Dedifferentiated amniotic fluid mesenchymal stem cell (primary cell): Measurements from ENCODE around the gene S100A7A.

Experiments
- DNase-seq: peaks from one replicate; pipeline ENCODE4 v3.0.0-alpha.2; 2016; ENCODE audit errors: extremely low spot score

S100A7A gene

DNA sequence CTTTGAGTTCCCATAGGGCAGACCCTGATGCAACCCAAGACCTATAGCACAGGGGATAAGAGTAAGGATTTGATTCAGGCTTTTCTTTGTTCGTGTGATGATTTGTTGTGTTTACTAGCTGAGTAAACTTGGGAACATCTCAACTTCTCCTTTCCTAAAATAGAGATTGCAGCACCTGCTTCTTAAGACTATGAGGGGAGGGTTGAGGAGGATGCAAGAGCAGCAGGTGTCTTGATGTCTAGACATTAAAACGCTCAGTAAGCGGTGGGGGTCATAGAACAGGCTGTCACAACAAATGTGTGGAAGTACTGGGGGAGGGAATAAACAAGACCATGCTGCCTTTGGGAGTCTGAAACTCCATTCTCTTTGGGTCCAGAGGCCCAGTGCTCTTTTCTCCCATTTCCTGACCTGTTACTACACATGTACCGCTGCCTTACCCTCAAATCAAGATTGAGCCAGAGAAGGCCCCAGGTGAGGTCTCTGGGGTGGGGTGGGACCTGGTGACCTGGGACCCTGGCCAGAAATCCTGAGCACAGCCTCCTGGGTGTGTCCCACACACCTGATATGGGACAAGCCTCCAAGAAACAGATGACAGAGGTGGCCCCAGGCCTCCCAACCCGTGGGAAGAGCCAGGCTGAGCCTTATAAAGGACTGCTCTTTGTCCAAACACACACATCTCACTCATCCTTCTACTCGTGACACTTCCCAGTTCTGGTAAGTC is at the start of gene S100A7A:
S100A7A (plus strand) TSS at position 671 of the 721 bp plus-strand sequence. CDS start 1,563 bp downstream, outside the sequence.
- DNase-seq: no peak

DNA sequence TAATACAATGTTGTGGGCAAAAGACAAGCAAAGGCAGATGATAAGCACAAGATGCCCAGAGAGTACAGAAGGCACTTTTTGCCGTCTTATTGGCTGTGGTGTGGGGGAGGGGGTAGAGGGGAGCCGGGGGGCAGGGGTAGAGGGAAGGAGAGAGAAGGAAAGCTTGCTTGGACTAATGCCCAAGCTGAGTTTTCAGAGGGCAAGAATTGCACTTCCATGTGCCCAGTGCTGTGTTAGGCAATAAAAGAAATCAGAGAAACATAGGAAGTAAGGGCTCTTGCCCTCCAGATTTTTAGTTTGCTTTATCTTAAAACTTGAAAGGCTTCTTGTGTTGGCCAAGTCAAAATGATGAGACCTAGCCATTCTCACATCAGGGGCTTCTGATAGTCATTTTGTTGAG is 49.2 kb upstream of the S100A7A start:
- DNase-seq: no peak

DNA sequence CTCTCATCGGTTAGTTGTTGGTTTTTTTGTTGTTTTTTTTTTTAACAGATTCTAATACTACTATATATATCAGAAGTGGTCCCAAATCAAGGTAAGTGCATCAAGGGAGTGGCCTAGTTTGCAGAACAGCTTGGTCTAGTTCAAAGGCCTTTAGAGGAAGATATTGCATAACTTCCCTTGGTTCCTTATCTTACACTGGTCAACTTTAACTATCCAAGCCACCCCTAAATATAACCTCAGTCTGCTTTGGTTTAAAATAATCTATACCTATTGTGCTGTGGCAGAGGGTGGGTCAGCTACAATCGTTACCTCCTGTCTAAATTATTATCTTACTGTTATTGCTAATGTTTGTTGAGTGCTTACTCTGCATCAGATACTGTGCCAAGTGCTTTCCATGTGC is 47.8 kb upstream of the S100A7A start:
- no peak for DNase-seq

DNA sequence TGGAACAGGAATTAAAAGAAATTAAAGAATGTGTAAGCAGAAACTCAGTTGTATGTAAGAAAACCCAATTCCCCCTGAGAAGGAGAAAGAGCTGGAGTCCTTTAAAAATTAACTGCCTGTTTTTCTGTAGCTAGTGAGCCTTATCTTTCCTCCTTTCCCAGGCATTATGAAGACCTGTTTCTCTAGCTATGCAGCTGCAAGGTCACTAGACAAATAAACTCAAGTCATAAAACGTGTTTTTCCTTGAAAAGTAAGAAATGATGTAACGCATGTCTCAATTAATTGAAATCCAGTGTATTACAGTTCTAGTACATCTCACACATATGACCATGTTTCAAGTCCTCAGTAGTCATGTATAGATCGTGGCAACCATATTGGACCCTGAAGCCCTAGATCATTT is 46.2 kb upstream of the S100A7A start:
- DNase-seq: no peak

GRCh38 chr1:153371231-153371630 is 45.1 kb upstream of the S100A7A start:
- no peak for DNase-seq

GRCh38 chr1:153372571-153372970 is 43.7 kb upstream of the S100A7A start:
- no peak for DNase-seq

GRCh38 chr1:153374071-153374470 is 42.2 kb upstream of the S100A7A start:
- DNase-seq: no peak

DNA sequence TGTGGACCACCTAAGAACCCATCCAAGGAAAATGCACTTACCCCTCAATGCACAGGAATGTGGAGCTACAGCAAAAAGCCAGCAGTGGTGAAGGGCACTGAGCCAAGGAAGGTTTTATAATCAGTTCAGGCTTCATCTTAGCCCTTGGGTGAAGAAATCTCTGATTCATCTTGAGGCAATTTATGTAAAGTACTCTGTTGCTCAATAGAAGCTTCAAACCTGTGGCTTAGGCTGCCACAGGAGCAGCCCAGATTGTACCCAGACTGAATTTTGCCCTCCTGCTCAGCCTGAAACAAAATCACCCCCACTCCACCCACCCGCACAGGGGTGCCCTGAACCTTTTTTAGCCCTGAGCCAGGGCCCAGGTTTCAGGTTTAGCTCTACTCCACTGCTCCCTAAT is 40.8 kb upstream of the S100A7A start, which contains the start of gene S100A12:
S100A12 (minus strand) TSS at position 111 of the 400 bp plus-strand sequence. CDS start 1,029 bp downstream, outside the sequence.
- peak; percentile 19 for DNase-seq

GRCh38 chr1:153379591-153379990 is 36.7 kb upstream of the S100A7A start:
- no peak for DNase-seq

GRCh38 chr1:153380711-153381110 is 35.6 kb upstream of the S100A7A start:
- DNase-seq: no peak

DNA sequence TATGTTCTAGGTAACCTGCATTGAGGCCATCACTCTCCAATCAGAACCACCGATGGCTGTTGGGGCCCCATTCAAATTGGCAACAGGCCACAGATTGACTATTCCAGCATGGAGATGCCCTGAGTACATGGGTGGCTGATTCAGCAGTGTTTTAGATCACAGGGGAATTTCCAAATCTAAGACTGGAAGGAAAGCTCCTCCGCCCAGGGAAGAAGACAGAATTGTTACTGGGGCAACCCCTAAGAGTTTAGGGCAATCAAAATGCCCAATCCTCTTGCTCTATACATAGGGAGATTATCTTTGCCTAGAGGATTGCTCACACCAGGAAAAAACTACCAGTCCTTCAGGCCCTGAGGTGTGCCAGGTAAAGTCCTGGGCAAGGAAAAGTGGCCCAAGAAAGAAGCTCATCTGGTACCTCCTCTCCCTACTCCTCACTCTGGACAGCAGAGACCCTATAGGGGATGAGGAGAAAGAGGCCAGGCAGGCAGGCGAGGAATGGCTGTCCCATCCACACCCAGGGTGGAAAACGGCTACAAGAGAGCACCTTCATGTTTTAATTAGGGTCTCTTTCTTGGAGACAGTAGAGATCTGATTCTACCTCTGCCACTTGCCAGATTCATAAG is 31.3 kb upstream of the S100A7A start:
- DNase-seq: no peak

GRCh38 chr1:153386500-153386901 is 29.8 kb upstream of the S100A7A start:
- DNase-seq: no peak

- DNase-seq: no peak
These were observed 29.3 kb upstream of the S100A7A start for GRCh38 chr1:153387001-153387400.

GRCh38 chr1:153387785-153388184 is 28.5 kb upstream of the S100A7A start:
- DNase-seq: no peak

- DNase-seq: no peak
These were observed 26.9 kb upstream of the S100A7A start for GRCh38 chr1:153389401-153389800.

GRCh38 chr1:153389973-153390879 is 26.1 kb upstream of the S100A7A start:
- DNase-seq: no peak

DNA sequence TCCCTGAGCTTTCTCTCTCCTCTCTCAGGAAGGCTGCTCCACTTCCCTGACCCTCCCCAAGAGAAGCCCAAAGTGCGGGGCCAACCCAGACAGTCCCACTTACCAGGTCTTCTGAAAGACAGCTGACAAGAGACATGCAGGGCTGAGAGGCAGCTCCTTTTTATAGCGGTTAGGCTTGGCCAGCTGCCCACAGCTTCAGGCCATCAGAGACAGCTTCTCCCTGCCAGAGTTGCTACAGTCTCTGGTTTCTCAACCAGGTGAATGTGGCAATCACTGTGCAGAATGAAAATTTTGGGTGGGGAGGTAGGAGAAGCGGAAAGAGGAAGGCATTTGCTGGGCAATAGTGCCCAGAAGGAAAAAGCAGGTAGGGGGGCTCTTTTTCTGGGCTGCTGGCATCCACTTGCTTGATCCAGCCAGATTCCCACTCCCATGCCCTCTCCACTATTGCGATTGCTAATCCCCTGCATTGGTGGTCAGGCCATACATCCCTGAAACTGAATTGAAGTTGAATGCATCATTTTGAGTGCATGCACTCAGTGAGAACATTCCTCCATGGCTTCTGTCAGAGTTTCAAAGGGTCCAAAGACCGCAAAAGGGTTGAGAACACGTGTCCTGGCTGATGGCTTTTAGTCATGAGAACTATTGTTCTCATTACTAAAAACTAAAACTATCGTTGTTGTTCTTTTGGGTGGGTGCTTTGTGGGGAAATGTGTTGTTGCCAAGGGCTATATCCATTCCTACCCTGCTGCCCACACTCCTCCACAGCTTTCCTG is 25.2 kb upstream of the S100A7A start, which contains the start of gene S100A8:
S100A8 (minus strand) TSS at position 136 of the 773 bp plus-strand sequence. CDS start 538 bp downstream, outside the sequence.
- DNase-seq: no peak

- DNase-seq: no peak
These were observed 24.1 kb upstream of the S100A7A start for GRCh38 chr1:153392258-153392657.

- DNase-seq: no peak
These were observed 23.5 kb upstream of the S100A7A start for GRCh38 chr1:153392822-153393221.

- DNase-seq: no peak
These were observed 22.4 kb upstream of the S100A7A start for GRCh38 chr1:153393926-153394325.

GRCh38 chr1:153394391-153394790 is 21.9 kb upstream of the S100A7A start:
- DNase-seq: no peak
